Naive thymus-derived CD4-positive, alpha-beta T cell (primary cell): ENCODE results near the gene CRYBG1. TPM values are rescaled to one million over a fixed set of nuclear protein-coding genes. Genes with fewer than 3 reads are reported as not detected.
A peak's percentile ranks its signal among the peaks of the same experiment; 100 is the strongest.

Source experiments
- ATAC-seq: fragments of 150-1000 bp; cut with Tn5 transposase; 2 replicates; pipeline ENCODE4 v1.10.0; 2021; ENCODE audit warnings: mild to moderate bottlenecking, moderate library complexity
- CTCF ChIA-PET: fragments of 350-600 bp; sonication (Branson Sonifier 250); formaldehyde crosslinking; loops from one replicate; lab custom pipeline; 2021; ENCODE audit warnings: antibody characterized with exemption; lab: Charles Lee
- POLR2A ChIA-PET: fragments of 350-600 bp; sonication (Branson Sonifier 250); formaldehyde crosslinking; loops from one replicate; lab custom pipeline; 2021; ENCODE audit warnings: antibody characterized with exemption, inconsistent platforms; lab: Charles Lee
- DNase-seq, 9 donors: peaks; one replicate each; pipeline versions ENCODE4 v3.0.0 to v3.0.0-alpha.2; 2020 to 2022; ENCODE audit warnings: mixed read lengths in 1 of 9
- H3K27ac ChIP-seq: one replicate; pipeline ENCODE4 v1.7.0; 2013; ENCODE audit warnings: mild to moderate bottlenecking, low read depth, low read length, moderate library complexity
- H3K27me3 ChIP-seq, 2 donors: one replicate each; pipeline ENCODE4 v1.7.0; 2013; ENCODE audit warnings: low read length in 2 of 2, mild to moderate bottlenecking in 2 of 2, moderate library complexity in 2 of 2; ENCODE audit not compliant: control insufficient read depth in 2 of 2, insufficient read depth in 2 of 2
- H3K36me3 ChIP-seq, 3 experiments: 1 replicate in 2 of 3; 2 replicates in 1 of 3; pipeline ENCODE4 v1.7.0; 2013; ENCODE audit warnings: low read length in 3 of 3, mild to moderate bottlenecking in 3 of 3, moderate library complexity in 1 of 3; ENCODE audit not compliant: insufficient read depth in 3 of 3, control insufficient read depth in 2 of 3
- H3K4me1 ChIP-seq, 2 donors: one replicate each; pipeline ENCODE4 v1.7.0; 2013; ENCODE audit warnings: low read length in 2 of 2, mild to moderate bottlenecking in 2 of 2, moderate library complexity in 1 of 2; ENCODE audit not compliant: control insufficient read depth in 2 of 2, insufficient read depth in 2 of 2
- H3K4me3 ChIP-seq: 2 replicates; pipeline ENCODE4 v1.7.0; 2013; ENCODE audit warnings: mild to moderate bottlenecking, low read length
- H3K9me3 ChIP-seq, 3 experiments: 1 replicate in 2 of 3; 2 replicates in 1 of 3; pipeline ENCODE4 v1.7.0; 2013; ENCODE audit warnings: low read length in 3 of 3; ENCODE audit not compliant: control insufficient read depth in 2 of 3
- H3K27ac Mint-ChIP-seq, 9 donors: one replicate each; pipeline ENCODE4 v1.8.0; 2020 to 2022; ENCODE audit warnings: mixed read lengths in 9 of 9, mild to moderate bottlenecking in 8 of 9, moderate library complexity in 5 of 9, inconsistent platforms in 2 of 9
- H3K27me3 Mint-ChIP-seq, 5 donors: one replicate each; pipeline ENCODE4 v1.8.0; 2021 to 2022; ENCODE audit warnings: mixed read lengths in 5 of 5, mild to moderate bottlenecking in 1 of 5
- H3K36me3 Mint-ChIP-seq, 5 donors: one replicate each; pipeline ENCODE4 v1.8.0; 2020 to 2022; ENCODE audit warnings: mixed read lengths in 5 of 5, mild to moderate bottlenecking in 3 of 5, inconsistent platforms in 1 of 5
- H3K4me1 Mint-ChIP-seq, 7 donors: one replicate each; pipeline ENCODE4 v1.8.0; 2020 to 2022; ENCODE audit warnings: mixed read lengths in 7 of 7, mild to moderate bottlenecking in 3 of 7, inconsistent platforms in 1 of 7
- H3K4me3 Mint-ChIP-seq, 10 donors: one replicate each; pipeline ENCODE4 v1.8.0; 2020 to 2022; ENCODE audit warnings: mild to moderate bottlenecking in 10 of 10, mixed read lengths in 10 of 10, moderate library complexity in 6 of 10, inconsistent platforms in 2 of 10
- H3K9me3 Mint-ChIP-seq, 11 donors: one replicate each; pipeline ENCODE4 v1.8.0; 2020 to 2022; ENCODE audit warnings: mixed read lengths in 11 of 11, mild to moderate bottlenecking in 4 of 11, inconsistent platforms in 1 of 11, moderate library complexity in 1 of 11
- intact Hi-C, 2 donors: fragments of 100-400 bp; cut with micrococcal nuclease; formaldehyde crosslinking; loops; one replicate each; pipeline ENCODE4 v1.15.1; 2023
- polyA plus RNA-seq, 2 donors: library from polyadenylated mRNA; unstranded; fragments of 300-500 nt; fragmentation: Illumina TruSeq; gene quantifications; one replicate each; pipeline ENCODE4 v1.2.3, GENCODE V29; 2021
- total RNA-seq, 6 experiments: library from RNA in 5 of 6; stranded (reverse) in 5 of 6; gene quantifications; 1 replicate in 5 of 6; 2 replicates in 1 of 6; pipeline ENCODE4 v1.2.3 and lab custom pipeline; 2021 to 2026

The CRYBG1 gene
- total and polyA plus RNA-seq, 7 experiments from 2014 or later: 11.3 to 39.8 (median 30.3) TPM

GRCh38 chr6:106370639-106371038 is 10.1 kb downstream of the CRYBG1 start:
- CTCF ChIA-PET: interaction anchor here (1.4 kb wide), 1 partner anchor 9 kb away, joined by 6 read pairs; the partner anchor contains the start of gene CRYBG1
- DNase-seq (no peak), ATAC-seq (no peak)
- no peaks in the 10 kb centered on the region for H3K27me3 ChIP-seq
- Mint-ChIP-seq H3K27ac (no peak overlapping the region), H3K4me3 (no peak overlapping the region), H3K9me3 (no peaks in the 10 kb centered on the region), H3K27me3 (peaks cover 4 to 14% (median 13%) of the 10 kb centered on the region in 5 donors), H3K4me1 (peaks cover 0 to 14% (median 0%) of the 10 kb centered on the region in 7 donors), H3K36me3 (no peaks in the 10 kb centered on the region)
- H3K27ac ChIP-seq: no peak overlapping the region
- POLR2A ChIA-PET: no interaction called here
- no peaks in the 10 kb centered on the region for H3K4me1 ChIP-seq
- no peak overlapping the region for H3K4me3 ChIP-seq
- H3K36me3 ChIP-seq: no peaks in the 10 kb centered on the region
- no peaks in the 10 kb centered on the region for H3K9me3 ChIP-seq
- intact Hi-C loops: no loop called here

GRCh38 chr6:106372838-106373501 is 12.5 kb downstream of the CRYBG1 start:
- intact Hi-C loops: no loop called here
- Mint-ChIP-seq H3K4me1 (peaks cover 0 to 14% (median 0%) of the 10 kb centered on the region in 7 donors), H3K27me3 (peaks cover 0 to 16% (median 4%) of the 10 kb centered on the region in 5 donors), H3K36me3 (no peaks in the 10 kb centered on the region), H3K9me3 (no peaks in the 10 kb centered on the region), H3K27ac (peak overlapping the region in 1 of 9 donors; percentile 63), H3K4me3 (peak overlapping the region in 1 of 10 donors; percentile 76)
- H3K27me3 ChIP-seq: no peaks in the 10 kb centered on the region
- H3K4me3 ChIP-seq: no peak overlapping the region
- H3K4me1 ChIP-seq: no peaks in the 10 kb centered on the region
- DNase-seq: no peak
- no peaks in the 10 kb centered on the region for H3K36me3 ChIP-seq
- ChIA-PET POLR2A (no interaction called here), CTCF (no interaction called here)
- no peaks in the 10 kb centered on the region for H3K9me3 ChIP-seq
- no peak for ATAC-seq
- H3K27ac ChIP-seq: no peak overlapping the region

DNA sequence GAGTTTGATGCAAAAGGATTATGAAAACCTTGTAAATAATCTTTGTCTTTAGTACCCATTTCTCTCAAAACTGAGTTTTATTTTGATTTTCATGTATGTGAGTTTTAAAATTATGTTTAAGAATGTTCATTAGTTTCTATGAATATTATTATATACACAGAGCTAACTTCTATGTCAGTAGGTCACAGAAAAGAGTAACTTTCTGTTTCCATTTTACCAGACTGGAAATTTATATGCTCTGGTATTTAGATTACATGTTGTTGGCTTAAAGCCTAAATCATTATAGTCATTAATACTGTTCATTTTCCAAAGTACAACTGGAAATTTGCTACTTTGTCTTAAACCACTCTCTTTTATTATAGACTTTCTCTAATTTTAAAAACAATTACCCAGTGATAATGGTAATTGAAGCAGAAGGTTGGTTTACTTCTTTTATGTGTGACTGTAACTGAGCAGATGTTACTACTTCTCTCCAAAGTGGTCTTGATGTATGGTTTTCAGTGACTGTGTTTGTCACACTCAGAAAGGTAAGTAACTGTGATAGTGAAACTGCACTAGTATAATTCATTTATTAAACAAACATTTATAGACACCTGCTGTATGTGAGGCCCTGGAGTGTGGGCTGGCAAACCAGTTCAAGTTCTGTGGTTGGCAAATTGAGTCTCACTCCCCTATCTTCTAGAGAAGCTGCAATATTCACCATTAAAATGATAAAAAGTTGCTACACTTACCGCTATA is 13.2 kb downstream of the CRYBG1 start:
- POLR2A ChIA-PET: no interaction called here
- H3K36me3 ChIP-seq: no peaks in the 10 kb centered on the region
- intact Hi-C loops: no loop called here
- H3K4me1 ChIP-seq: no peaks in the 10 kb centered on the region
- peak overlapping the region in 1 of 10 donors; percentile 76 for H3K4me3 Mint-ChIP-seq
- no peaks in the 10 kb centered on the region for H3K36me3 Mint-ChIP-seq
- DNase-seq (no peak), ATAC-seq (no peak)
- H3K4me1 Mint-ChIP-seq: peaks cover 0 to 14% (median 0%) of the 10 kb centered on the region in 7 donors
- CTCF ChIA-PET: no interaction called here
- peaks cover 0 to 4% of the 10 kb centered on the region in 2 donors for H3K27me3 ChIP-seq
- H3K27ac ChIP-seq: no peak overlapping the region
- H3K27ac Mint-ChIP-seq: no peak overlapping the region
- H3K27me3 Mint-ChIP-seq: peaks cover 0 to 23% (median 5%) of the 10 kb centered on the region in 5 donors
- no peaks in the 10 kb centered on the region for H3K9me3 ChIP-seq
- no peaks in the 10 kb centered on the region for H3K9me3 Mint-ChIP-seq
- no peak overlapping the region for H3K4me3 ChIP-seq

GRCh38 chr6:106377061-106377540 is 16.6 kb downstream of the CRYBG1 start:
- Mint-ChIP-seq H3K27ac (no peak overlapping the region), H3K36me3 (no peaks in the 10 kb centered on the region), H3K4me1 (peaks cover 0 to 23% (median 5%) of the 10 kb centered on the region in 7 donors), H3K27me3 (peaks cover 0 to 24% (median 8%) of the 10 kb centered on the region in 5 donors), H3K9me3 (no peaks in the 10 kb centered on the region), H3K4me3 (no peak overlapping the region)
- H3K36me3 ChIP-seq: no peaks in the 10 kb centered on the region
- ChIA-PET CTCF (no interaction called here), POLR2A (no interaction called here)
- ATAC-seq (no peak), DNase-seq (no peak)
- no peak overlapping the region for H3K4me3 ChIP-seq
- intact Hi-C loops: no loop called here
- H3K27ac ChIP-seq: no peak overlapping the region
- no peaks in the 10 kb centered on the region for H3K4me1 ChIP-seq
- peaks cover 0 to 4% of the 10 kb centered on the region in 2 donors for H3K27me3 ChIP-seq
- H3K9me3 ChIP-seq: no peaks in the 10 kb centered on the region

DNA sequence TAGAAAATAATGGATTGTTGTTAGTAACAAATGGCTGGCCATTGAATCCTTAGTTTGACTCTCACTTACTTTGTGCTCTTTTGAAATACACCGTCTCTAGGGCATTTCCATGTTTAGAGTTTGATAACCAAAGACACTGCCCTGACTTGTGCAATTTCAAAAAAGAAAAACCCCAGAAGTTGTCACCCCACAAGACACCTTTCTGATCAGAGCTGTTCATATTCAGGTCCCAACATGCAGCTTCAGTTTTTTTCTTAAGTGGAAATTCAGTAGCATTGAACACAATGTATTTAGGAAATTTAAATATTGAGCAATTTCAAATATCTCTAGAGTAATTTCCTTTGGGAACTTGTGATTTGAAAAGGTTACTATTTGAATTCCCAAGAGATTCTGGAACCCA is 19.4 kb downstream of the CRYBG1 start:
- POLR2A ChIA-PET: no interaction called here
- no peaks in the 10 kb centered on the region for H3K36me3 ChIP-seq
- no peaks in the 10 kb centered on the region for H3K36me3 Mint-ChIP-seq

DNA sequence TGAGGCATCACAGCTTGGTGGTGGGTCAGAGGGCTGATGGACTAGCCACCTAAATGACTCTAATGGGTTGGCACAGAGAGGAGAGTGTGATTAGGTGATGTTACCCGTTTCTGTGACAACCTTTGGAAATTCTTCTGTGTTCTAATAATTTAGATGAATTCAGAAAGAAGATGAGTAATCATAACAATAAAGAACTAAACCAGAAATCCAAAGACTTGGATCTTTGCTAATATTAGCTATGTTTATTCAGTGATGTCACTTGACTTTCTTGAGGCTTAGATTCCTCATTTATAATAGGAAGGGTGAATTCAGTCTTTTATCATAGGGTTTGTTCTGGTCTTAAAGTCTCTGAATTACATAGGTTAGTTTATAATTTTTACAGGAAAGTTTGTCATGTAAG is 19.9 kb downstream of the CRYBG1 start:
- H3K4me1 Mint-ChIP-seq: peaks cover 0 to 10% (median 5%) of the 10 kb centered on the region in 7 donors
- ATAC-seq: no peak
- no peak overlapping the region for H3K4me3 ChIP-seq
- H3K4me3 Mint-ChIP-seq: no peak overlapping the region
- POLR2A ChIA-PET: no interaction called here
- H3K36me3 Mint-ChIP-seq: no peaks in the 10 kb centered on the region
- intact Hi-C loops: no loop called here
- H3K4me1 ChIP-seq: no peaks in the 10 kb centered on the region
- H3K27ac ChIP-seq: no peak overlapping the region
- H3K27me3 Mint-ChIP-seq: peaks cover 0 to 20% (median 0%) of the 10 kb centered on the region in 5 donors
- no peak for DNase-seq
- no peak overlapping the region for H3K27ac Mint-ChIP-seq
- no peaks in the 10 kb centered on the region for H3K9me3 ChIP-seq
- H3K9me3 Mint-ChIP-seq: no peaks in the 10 kb centered on the region
- CTCF ChIA-PET: no interaction called here
- no peaks in the 10 kb centered on the region for H3K36me3 ChIP-seq
- peaks cover 0 to 4% of the 10 kb centered on the region in 2 donors for H3K27me3 ChIP-seq

More for the DNA sequence above, 19.4 kb downstream of the CRYBG1 start:
- Mint-ChIP-seq H3K27ac (no peak overlapping the region), H3K9me3 (no peaks in the 10 kb centered on the region), H3K4me1 (peaks cover 0 to 10% (median 5%) of the 10 kb centered on the region in 7 donors), H3K4me3 (no peak overlapping the region), H3K27me3 (peaks cover 0 to 24% (median 0%) of the 10 kb centered on the region in 5 donors)
- no peaks in the 10 kb centered on the region for H3K9me3 ChIP-seq
- intact Hi-C loops: no loop called here
- no peak overlapping the region for H3K4me3 ChIP-seq
- H3K4me1 ChIP-seq: no peaks in the 10 kb centered on the region
- H3K27ac ChIP-seq: no peak overlapping the region
- CTCF ChIA-PET: interaction anchor here (0.7 kb wide), 1 partner anchor 36 kb away, joined by 3 read pairs; no protein-coding TSS in a partner anchor
- ATAC-seq: no peak
- H3K27me3 ChIP-seq: peaks cover 0 to 4% of the 10 kb centered on the region in 2 donors
- DNase-seq: no peak
